NCI-H345 treated with DMSO at 0.1 percent for 48 hours (cell line): Measurements from ENCODE around the gene MST1R.
"Not testable (repeated sequence)": the region's sequence is repeated elsewhere in the genome, so short reads cannot be mapped to it uniquely, and the experiment has no call there.

Experiments used
- DNase-seq: peaks from one replicate; lab custom pipeline; 2025; ENCODE audit not compliant: unreplicated experiment; lab: John Stamatoyannopoulos, UW

MST1R gene

DNA sequence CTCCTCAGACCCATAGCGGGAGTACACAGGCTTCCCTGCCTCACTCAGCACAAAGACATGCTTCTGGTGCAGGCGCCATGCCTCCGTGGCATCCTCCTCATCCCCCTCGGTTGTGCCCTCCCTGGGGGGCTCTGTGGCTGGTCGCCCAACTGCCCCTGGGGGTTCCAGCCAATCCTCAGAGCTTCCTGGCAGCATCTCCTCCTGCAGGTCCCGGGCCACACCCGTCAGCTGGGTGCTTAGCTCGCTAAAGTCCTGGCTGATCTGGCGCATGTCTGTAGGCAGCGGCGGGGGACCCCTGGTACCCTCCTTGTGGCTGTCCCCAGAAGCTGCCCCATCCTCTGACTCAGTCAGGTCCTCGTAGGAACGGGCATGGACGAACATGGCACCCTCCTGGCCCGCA is 7.9 kb upstream of the MST1R start:
- DNase-seq, result no peak

DNA sequence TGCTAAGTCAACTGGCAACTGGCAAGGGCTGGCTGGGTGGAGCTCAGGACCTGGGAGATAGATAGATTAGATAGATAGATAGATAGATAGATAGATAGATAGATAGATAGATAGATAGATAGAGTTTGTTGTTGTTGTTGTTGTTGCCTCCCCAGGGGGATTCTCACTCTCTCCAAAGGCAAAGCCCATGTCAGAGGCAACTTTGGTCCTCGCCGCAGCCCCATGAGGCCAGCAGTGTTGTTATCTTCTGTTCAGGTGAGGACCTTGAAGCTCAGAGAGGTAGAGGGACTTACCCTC is 7.4 kb upstream of the MST1R start:
- DNase-seq, result no peak

DNA sequence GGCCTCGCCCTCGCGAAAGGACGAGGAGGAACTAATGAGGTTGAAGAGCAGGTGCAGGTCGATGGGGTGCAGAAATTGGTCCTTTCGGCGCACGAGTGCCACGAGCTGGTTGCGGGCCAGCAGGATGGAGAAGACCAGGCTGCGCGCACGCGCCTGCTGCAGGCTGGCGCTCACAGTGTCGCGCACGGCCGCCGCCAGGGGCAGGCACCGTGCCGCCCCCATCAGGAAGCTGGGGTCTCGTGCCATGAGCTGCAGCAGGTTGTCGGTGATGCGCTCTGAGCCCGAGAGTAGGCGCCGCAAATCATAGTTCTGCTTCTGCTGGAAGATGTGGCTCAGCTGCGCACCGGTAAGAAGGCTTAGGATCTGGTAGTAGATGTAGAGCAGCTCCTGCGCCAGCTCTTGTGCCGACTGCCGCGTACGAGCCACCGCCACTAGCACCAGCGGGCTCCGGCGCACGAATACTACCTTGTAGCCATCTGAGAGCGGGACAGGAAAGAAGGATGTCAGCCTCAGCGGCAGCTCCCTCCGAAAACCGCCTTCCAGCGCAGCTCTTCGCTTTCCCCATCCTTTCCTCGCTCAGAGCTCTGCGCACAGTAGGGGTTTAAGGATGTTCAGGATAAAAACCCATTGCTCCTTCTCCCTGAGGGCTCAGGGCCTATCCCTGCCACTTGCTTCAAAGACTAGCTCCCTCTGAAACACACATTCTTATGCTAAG is 6.9 kb upstream of the MST1R start:
- DNase-seq, result no peak

DNA sequence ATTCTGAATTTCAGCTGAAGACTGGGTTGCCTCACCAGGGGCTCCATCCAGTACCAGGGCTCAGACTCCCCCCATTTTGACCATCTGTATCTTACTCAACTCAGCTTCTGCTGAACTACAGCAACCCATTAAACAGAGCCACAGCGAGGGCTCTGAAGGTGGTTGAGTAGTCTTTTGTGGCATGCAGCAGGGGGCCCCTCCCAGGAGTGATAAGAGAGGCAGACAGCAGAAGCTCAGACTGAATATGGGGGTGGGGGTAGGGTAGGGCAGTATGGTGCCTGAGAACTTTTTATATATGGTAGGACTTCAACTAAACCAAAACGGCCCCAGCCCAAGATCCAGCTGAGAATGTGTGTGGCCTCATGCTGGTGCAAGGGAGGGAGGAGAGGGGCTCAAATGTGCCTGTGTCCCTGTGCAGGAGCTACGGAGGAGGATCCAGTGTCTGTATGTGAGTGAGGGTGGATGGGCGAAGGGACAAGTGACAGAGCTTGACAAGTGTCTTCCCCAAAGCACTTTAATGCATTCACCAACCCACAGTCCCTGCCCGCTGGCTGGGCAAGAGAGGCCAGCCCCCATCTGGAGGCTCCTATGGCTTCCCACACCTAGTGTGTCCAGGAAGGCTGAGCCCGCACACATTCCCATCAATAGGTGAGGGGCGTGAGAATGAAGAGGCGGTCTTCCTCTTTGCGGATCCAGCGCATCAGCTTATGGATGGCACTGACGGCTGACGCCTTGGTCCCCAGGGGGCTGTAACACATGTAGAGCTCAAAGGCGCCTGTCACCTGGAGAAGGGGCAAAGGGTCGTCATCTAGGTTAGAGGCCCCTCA is 4.9 kb upstream of the MST1R start:
- DNase-seq, result no peak

DNA sequence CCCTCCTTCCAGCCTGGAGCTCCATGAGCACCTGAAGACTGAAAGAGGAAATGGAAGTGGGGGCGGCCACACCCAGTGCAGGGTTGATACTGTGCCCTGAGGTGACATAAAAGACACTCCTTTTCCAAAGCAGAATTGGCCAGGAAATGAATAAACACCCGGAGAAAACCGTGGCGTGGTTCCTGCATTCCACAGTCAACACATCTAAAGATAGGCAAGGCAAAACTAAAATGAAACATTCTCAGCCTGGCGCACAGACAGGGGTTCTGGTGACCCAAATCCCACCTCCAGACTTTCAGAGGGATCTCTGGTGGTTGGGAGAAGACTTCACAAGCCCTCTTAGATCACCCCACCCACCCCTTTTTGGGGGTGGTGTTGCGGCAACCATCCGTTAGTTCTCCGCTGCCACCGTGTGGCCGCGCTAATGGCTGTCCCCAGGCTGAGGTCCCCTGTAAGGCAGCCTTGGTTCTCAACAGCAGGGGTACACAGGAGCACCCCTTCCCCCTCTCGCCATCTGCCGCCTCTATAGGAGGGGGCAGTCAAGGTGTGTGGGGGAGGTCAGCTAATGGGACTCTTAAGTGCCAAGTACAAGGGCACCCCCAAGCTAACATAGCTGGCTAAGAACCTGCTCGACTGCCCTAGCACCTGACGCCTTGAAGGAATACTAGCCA is 2.5 kb upstream of the MST1R start:
- DNase-seq, result no peak

DNA sequence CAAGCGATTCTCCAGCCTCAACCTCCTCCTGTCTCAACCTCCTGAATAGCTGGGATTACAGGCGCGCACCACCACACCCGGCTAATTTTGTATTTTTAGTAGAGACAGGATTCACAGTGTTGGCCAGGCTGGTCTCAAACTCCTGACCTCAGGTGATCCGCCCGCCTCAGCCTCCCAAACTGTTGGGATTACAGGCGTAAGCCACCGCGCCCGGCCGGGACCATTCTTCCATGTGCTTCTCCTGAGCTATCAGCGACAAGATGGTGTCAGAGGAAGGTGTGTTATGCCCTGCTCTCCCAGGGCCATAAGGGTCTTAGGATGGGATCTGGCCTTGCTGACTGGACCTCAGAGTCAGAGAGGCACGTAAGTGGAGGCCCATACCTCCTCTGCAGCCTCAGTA is 775 bp upstream of the MST1R start:
- not testable (repeated sequence) for DNase-seq

DNA sequence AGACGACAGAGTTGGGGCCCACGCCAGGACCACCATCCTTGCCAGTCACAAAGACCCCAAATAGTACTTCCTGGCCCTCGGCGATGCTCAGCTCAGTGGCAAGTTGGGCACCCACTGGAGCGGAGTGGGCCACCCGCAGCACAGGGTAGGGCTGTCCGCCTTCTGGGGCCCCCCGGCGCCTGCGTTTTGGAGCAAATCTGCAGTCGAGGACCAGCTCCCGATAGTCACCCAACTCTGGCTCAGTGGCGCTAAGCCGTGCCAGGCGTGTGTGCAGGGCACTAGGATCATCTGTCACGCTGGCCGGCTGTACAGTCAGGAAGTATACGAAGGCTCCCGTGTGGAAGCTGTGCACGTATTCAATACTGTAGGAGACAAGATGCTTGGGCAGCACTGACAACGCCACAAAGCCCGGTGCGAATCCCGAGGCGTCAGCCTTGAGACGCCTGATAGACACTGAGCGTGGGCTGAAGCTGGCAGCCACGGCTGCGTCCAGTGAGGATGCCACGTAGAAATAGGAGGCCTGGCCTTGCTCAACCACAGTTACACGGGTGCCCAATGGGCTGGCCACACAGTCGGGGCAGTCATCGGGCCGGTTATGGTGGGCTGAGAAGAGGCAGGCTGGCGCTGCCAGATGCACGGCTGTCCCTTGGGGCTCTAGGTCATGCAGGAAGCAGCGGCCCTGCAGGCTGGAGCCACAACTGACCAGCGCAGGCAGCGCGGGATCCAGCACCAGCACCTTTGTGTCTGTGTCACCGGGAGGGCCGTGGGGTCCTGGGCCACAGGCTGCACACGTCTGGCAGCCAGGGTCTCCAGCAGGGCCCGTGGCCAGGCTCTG is 945 bp downstream of the MST1R start:
- no peak for DNase-seq

DNA sequence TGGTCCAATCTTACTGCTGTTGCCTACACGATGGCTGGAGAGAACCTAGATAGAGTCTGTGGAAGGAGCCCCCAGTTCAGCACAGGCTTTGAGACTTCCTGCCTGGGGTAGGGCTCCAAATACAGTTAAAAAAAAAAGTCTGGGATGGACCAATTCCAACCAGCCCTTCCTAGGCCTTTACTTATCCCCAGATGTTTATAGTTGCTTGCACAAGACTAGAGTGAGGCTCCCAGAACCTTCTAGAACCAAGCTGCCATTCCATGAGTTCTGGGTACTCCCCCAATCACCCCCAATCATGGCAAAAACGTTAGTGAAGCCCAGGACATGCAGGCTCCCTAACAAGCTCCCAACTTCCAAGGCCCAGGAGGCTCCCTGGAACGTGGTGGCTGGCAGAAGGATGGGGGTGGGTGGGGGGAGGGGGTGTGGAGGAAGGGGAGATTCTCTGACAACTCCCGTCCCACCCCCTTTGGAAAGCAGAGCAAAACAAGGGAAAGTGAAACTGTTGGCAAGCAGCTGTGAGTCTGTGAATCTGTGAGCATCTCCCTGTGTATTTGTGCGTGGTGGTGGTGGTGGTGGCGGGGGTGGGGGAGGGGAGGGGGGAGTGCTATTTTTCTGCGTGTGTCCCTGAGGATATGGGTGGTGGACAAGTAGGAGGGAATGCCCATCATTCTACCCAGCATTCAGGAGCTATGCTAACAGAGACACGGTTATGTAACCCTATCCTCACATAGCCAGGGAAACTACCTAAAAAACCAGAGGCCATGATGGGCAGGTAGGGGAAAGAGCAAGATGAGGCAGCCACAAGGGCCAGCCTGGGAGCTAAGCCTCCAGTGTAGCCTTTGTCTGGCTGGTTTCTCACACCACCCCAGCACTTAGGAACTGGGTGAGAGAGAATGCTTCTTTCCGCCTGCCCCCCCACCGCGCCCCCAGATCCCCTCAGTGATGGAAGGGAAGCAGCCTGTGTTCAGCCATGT is 2.0 kb downstream of the MST1R start:
- no peak for DNase-seq

DNA sequence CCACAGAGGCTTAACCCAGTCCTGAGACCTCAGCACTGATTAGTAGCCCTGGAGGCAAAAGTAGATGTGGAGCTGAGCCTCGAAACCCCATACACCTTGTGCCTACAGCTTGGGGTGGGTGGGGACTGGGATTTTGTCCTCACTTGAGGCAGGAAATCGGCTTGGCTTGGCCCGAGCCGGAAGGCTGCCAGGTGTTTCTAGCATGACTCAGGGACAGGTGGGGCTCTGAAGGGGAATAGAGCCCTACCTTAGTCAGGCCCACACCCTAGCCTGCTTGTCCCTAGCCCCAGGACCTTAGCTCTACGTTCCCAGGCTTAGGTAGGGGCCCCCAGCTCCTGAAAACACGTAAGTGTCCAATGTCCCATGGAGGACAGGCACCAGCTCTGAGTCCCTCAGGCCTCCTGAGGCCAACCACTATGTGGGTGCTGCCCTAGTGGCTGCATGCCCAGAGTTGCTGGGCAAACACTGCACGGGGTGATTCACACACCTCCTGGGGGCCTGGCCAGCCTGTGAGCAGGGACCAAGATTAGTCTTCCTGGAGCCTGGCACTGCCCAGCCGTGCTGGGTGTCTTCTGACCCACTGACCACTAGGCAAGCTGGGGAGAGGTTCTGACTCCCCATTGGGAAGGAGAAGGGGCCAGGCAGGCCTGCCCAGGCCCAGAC is 3.1 kb downstream of the MST1R start:
- DNase-seq, result no peak

DNA sequence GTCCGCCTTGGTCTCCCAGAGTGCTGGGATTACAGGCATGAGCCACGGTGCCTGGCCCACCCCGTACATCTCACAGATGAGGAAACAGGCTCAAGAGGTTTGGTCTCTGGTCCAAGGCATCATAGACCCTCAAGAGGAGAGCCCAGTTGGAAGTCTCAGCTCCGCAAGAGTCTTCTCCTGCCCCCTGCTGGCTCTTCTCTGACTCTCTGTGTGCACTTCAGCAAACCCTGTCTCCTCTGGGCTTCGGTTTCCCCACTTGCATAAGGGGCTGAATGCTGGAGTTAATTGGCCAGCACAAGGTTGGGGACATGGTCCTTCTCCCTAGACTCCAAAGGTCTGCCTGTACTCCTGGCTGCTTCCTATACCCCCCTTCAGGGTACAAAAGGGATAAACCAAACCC is 3.9 kb downstream of the MST1R start:
- no peak for DNase-seq

DNA sequence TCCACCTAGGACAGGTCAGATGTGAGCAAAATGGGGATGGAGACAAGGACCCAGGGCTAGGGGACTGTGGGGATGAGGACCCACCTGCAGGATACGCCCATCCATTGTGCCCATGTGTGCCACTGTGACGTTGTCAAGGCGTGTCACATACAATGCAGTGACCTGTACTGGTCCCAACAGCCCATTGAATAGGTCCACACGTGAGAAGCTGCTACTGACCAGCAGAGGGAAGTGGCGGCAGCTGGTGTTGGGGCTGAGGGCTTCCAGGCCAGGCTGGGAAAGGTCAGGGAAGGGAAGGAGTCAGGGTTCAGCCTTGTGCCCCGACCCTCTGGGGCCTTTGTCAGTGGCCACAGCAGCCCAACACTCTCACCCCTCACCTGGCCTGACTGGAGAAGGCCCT is 4.7 kb downstream of the MST1R start:
- DNase-seq, result no peak

DNA sequence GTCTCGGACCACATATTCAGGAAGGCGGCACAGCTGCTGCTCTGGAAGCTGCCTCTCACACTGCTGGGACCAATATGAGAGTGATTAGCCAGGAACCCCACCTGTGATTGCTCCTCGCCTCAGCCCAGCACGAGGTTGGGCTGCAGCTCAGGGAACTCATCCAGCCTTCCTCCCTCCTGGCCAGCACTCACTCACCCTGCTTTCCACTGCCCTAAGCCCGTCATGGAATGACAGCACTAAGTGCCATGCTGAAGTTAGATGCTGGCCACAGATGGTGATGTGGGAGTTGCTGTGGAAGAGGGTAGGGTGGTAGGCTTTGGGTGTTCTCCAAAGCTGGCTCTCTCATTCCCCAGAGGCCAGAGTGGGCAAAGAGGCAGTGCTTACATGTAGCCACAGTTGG is 7.3 kb downstream of the MST1R start:
- DNase-seq, result no peak

DNA sequence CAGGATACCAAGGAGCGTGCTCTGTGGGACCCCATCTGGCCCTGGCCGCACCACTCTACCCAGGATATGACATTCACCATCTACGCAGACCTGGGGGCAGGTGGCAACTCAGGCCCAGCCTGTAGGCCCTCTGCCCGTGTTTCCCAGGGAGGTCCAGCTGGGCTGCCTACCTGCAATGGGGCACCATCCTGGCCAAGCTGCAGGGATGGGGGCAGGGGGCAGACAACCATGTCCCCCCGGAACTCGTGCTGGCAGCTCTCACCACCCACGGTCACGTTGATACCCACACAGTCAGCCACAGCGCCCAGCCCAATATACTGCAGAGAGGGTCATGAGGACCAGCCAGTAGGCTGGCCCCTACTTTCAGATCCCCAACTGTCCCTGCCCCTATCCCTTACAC is 7.9 kb downstream of the MST1R start:
- DNase-seq, result no peak

DNA sequence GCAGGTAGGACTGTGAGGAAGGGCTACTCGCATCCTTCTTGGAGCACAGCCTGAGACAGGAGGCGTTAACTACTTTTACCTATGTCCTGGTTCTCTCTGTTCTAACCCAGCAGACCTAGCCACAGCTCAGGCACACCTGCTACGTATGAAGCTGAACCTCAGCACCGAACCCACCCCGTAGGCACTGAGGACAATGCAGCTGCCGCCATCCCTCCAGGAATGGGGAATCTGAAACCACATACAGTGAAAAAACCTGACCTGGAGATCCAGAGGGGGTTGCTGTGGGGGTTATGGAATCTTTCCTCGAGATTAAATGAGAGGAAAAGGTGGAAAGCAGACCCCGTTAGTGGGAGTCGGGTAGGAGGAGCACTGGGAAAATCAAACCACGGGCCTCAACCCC is 14.4 kb downstream of the MST1R start:
- DNase-seq, result no peak

DNA sequence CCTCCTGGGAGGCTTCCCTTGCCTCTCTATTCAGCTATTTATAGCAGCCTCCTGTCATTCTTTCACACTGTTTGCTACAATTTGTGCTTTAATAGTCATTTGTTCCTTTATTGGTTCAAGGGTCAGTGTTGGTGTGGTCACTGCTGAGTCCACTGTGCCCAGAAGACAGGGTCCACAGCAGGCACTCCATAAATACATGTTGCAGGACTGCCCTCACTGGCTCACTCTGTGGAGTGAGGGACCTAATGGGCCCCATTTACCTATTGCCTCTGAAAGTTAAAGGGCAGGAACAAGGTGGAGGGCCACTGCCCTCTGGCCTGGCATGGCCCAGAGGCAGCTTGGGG is 16.8 kb downstream of the MST1R start:
- DNase-seq, result no peak

DNA sequence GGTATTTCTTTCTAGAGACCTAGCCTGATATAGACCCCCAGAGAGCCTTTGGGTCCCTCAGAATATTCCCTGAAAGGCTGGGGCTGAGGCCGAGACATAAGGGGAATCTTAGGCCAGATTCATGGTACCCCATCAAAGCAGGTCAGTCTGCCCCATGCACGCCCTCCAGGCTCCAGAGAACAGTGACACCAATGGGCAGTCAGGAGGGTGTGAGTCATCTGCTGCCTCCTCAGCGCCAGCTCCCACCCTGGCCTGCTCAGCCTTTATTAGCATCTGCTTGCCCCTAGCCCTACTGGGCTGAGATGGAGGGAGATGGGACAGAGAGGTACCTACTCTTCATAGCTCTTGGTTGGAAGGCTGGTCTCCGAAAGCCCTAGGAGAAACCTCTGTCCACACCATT is 19.7 kb downstream of the MST1R start:
- no peak for DNase-seq

DNA sequence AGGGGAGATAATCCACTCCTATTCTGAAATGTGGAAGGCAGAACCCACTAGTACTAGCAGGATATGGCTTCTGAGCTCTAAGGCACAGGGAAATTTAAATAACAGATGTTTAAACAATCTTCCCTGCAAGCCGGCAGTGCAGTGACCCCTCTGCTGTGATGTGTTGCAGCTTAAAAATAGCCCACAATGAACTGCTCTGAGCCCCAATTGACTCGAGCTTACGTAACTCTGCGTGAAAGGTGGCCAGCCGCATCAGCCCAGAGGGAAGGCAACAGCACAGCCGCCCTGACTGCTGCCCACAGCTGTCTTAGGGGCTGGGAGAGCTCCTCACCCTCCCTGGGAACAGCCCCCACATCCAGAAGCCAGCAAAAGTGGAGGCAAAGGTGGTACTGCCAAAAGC is 21.5 kb downstream of the MST1R start:
- no peak for DNase-seq

DNA sequence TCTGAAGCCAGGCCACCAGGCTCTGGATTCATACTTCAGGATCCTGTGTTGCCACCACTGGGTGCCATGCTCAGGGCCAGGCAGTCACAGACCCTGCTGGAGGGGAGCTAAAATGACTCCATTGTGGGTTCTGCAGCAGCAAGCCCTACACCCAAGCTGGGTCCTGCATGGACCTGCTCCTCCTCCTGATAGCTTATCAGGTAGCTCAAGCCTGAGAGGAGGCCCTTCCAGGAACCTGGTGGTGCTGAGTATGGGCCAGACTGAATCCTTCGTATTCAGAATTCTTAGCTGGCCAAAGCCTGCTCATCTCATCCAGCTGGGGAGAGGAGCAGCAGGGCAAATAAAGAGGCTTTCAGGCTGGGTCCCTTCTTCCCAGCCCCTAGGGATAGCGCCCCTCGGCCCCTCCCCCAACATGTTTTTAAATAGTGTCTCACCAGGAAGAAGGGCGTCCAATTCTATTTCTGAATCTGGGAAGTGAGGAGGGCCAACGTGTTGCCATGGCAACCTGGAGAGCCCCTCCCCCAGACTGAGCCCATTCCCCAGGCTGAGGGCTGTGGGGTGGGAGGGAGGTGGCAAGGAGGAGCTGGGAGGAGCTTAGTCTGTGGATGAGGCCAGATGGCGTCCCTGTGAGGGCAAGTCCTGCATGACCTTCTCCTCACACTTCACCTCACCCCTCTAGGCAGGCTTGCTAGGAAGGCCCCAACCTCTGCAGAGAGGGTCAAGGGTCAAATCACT is 22.9 kb downstream of the MST1R start:
- DNase-seq, result no peak

DNA sequence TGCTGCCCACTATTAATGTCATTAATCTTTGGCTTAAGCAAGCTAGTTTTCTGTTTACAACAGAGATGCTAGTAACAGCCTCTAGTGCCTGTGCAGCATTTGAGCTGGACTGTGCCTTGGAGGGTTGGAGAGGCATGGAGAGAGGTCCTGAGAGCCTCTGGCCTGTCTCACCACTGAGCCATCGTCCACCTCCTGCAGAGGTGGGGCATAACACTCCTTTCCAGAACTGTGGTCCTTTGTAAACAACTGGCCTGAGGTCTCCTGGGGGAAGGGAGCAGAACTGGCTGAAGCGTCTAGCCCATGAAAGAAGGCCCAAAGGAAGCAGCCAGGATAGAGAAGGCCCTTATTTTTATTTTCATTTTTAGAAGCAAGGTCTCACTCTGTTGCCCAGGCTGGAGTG is 24.0 kb downstream of the MST1R start:
- no peak for DNase-seq
